Stomach (tissue), 9 donors: ENCODE results near the gene PRSS27. TPM values are rescaled to one million over a fixed set of nuclear protein-coding genes. Genes with fewer than 3 reads are reported as not detected.
A peak's percentile ranks its signal among the peaks of the same experiment; 100 is the strongest.

Experiments used
- DNase-seq, 2 donors: peaks; one replicate each; pipeline versions ENCODE4 v3.0.0 to v3.0.0-alpha.2; 2013 to 2019
- H3K27ac ChIP-seq, 5 donors: fragments of 200-600 bp in 4 of 5; sonication (generic) in 4 of 5; one replicate each; pipeline ENCODE4 v1.5.1; 2013 to 2019; ENCODE audit warnings: mild to moderate bottlenecking in 1 of 5, moderate library complexity in 1 of 5
- H3K27me3 ChIP-seq, 3 donors: fragments of 200-600 bp; sonication (generic); one replicate each; pipeline ENCODE4 v1.5.1; 2017 to 2019; ENCODE audit warnings: mixed run types in 1 of 3
- H3K36me3 ChIP-seq, 4 donors: fragments of 200-600 bp; sonication (generic); 1 replicate in 3 of 4; 2 replicates in 1 of 4; pipeline ENCODE4 v1.5.1; 2016 to 2019
- H3K4me1 ChIP-seq, 4 donors: fragments of 200-600 bp; sonication (generic); one replicate each; pipeline ENCODE4 v1.5.1; 2016 to 2019
- H3K4me3 ChIP-seq, 4 donors: fragments of 200-600 bp; sonication (generic) in 3 of 4; one replicate each; pipeline ENCODE4 v1.5.1; 2016 to 2019; ENCODE audit warnings: mild to moderate bottlenecking in 1 of 4
- H3K9me3 ChIP-seq, 4 donors: fragments of 200-600 bp; sonication (generic); one replicate each; pipeline ENCODE4 v1.5.1; 2016 to 2019
- CTCF ChIP-seq, 7 experiments: fragments of 450-650 bp in 4 of 7; fragments of 200-600 bp in 3 of 7; sonication (generic) in 3 of 7; IDR thresholded peaks; one replicate each; pipeline ENCODE4 v1.5.1; 2016 to 2019; ENCODE audit warnings: antibody characterized with exemption in 7 of 7, control low read depth in 2 of 7, mild to moderate bottlenecking in 1 of 7
- EP300 ChIP-seq: sonication (generic); formaldehyde crosslinking; IDR thresholded peaks from one replicate; pipeline ENCODE4 v1.6.1; 2017; ENCODE audit warnings: antibody characterized with exemption
- POLR2A ChIP-seq, 4 donors: fragments of 450-650 bp; IDR thresholded peaks; one replicate each; pipeline ENCODE4 v1.6.1; 2016; ENCODE audit warnings: antibody characterized with exemption in 4 of 4, control low read depth in 2 of 4, mild to moderate bottlenecking in 1 of 4, moderate library complexity in 1 of 4
- POLR2AphosphoS5 ChIP-seq, 3 donors: sonication (generic); formaldehyde crosslinking; IDR thresholded peaks; one replicate each; pipeline ENCODE4 v1.6.1; 2016; ENCODE audit warnings: antibody characterized with exemption in 3 of 3
- WGBS, 5 donors: extraction: QIAGEN DNeasy Blood & Tissue Kit in 3 of 5; methylation state at CpG; one replicate each; pipeline versions ENCODE4 v1.1.5 to v1.1.7; 2013 to 2018; 5-methylcytosine and 5-hydroxymethylcytosine counted together
- intact Hi-C: fragments of 100-400 bp; cut with DNase I; formaldehyde crosslinking; loops from one replicate; pipeline ENCODE4 v1.15.1; 2023; ENCODE audit warnings: low total_unique reads
- polyA plus RNA-seq, 3 donors: library from polyadenylated mRNA; stranded (reverse); fragments of 200-250 nt; gene quantifications; one replicate each; pipeline ENCODE4 v1.2.3, GENCODE V29; 2013
- total RNA-seq, 5 donors: library from RNA; depleted of rRNA; stranded (reverse); fragments of >200 nt; gene quantifications; one replicate each; pipeline versions ENCODE4 v1.1.0 to v1.2.3, GENCODE V29; 2014 to 2016
- donor health status: healthy with polysubstance abuse.
- donor health status: Bipolar disorder and iron deficiency.
- donor health status: healthy.

Gene PRSS27
- total and polyA plus RNA-seq, 8 donors: 0.50 to 74.4 (median 0.66) TPM; not detected in 4

DNA sequence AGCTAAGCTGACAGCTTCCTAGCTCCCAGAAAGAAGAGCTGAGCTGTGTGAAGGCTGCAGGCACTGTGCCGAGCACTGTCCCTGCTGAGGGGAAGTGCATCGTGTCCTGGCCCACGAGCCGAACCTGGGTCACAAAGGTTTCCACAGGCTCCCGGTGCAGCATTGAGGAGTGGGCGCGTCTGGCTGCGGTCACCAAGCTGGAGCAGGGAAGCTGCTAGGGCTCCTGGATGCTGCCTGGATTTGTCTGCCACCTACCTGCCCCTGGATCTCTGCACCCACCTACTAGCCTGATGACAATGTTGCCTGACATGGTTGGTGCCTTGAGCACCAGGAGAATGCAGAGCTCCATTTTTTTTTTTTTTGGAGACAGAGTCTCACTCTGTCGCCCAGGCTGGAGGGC is 25.9 kb upstream of the PRSS27 start:
- intact Hi-C loops: no loop called here
- DNase-seq: no peak
- Histone ChIP-seq H3K9me3 (no peaks in the 10 kb centered on the region), H3K4me3 (no peak overlapping the region), H3K27me3 (peaks cover 0 to 9% (median 0%) of the 10 kb centered on the region in 3 donors), H3K4me1 (peaks cover 0 to 3% (median 0%) of the 10 kb centered on the region in 4 donors), H3K36me3 (no peaks in the 10 kb centered on the region), H3K27ac (no peak overlapping the region)
- no peak for TF ChIP-seq POLR2AphosphoS5 (IDR thresholded peaks at IDR 0.05)
- no peak for TF ChIP-seq CTCF (IDR thresholded peaks at IDR 0.05)
- TF ChIP-seq POLR2A (IDR thresholded peaks at IDR 0.05): no peak
- no peak for TF ChIP-seq EP300
- 81 to 91% (median 88%) methylated on average over 9 of the region's 9 CpGs for WGBS, 5 donors

DNA sequence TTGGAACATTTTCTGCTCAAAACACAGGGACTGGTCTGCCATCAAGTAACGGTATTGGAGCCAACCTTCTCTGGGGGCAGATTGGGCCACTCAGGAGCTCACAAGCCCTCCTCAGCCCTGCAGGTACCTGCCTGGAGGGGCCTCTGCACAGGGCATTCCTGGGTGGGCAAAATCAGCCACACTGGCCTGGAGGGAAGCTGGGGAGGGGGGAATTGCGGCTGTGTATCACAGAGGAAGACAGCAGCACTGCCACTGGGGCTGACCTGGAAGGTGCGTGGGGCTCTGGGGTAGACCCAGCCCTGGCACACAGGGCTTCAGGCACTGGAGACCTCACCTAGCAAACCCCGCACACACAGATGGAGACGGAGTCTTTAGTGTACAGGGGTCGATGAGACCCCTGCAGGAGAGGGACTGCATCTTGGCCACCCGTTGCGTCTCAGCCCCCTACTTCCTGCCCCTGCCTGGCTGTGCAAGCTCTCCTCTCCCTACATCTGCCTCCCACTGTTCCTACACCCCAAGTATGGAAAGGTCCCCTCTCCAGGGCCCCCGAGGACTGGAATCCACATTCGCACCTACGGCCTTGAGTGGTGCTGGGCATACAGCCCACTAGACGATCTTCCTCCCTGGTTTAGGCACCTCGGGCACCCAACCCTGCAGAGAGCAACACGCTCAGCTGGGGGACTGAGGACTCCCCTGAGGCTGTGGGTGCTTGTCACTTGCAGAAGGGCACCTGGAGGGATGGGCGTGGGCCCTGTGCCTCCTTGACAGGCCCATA is 25.3 kb upstream of the PRSS27 start:
- DNase-seq: peak in 1 of 2 donors; percentile 1
- H3K27me3 ChIP-seq: peaks cover 0 to 16% (median 0%) of the 10 kb centered on the region in 3 donors

GRCh38 chr16:2744711-2745110 is 24.7 kb upstream of the PRSS27 start:
- no peak for TF ChIP-seq POLR2A (IDR thresholded peaks at IDR 0.05)
- no peak for TF ChIP-seq POLR2AphosphoS5 (IDR thresholded peaks at IDR 0.05)
- no peak for TF ChIP-seq EP300
- no peak for TF ChIP-seq CTCF (IDR thresholded peaks at IDR 0.05)
- H3K4me1 ChIP-seq: no peaks in the 10 kb centered on the region
- H3K27ac ChIP-seq: no peak overlapping the region
- peak in 1 of 2 donors; percentile 1 for DNase-seq
- intact Hi-C loops: no loop called here
- H3K9me3 ChIP-seq: no peaks in the 10 kb centered on the region
- 81 to 93% (median 87%) methylated on average over 6 of the region's 6 CpGs for WGBS, 5 donors
- H3K36me3 ChIP-seq: no peaks in the 10 kb centered on the region
- H3K4me3 ChIP-seq: no peak overlapping the region
- H3K27me3 ChIP-seq: peaks cover 0 to 22% (median 0%) of the 10 kb centered on the region in 3 donors

More for the DNA sequence above, 25.3 kb upstream of the PRSS27 start:
- 70 to 83% (median 79%) methylated on average over 8 to 15 of the region's 15 CpGs for WGBS, 5 donors
- no peak for TF ChIP-seq POLR2AphosphoS5 (IDR thresholded peaks at IDR 0.05)
- TF ChIP-seq POLR2A (IDR thresholded peaks at IDR 0.05): no peak
- no peak for TF ChIP-seq CTCF (IDR thresholded peaks at IDR 0.05)
- TF ChIP-seq EP300: no peak
- intact Hi-C loops: no loop called here
- H3K9me3 ChIP-seq: no peaks in the 10 kb centered on the region
- H3K4me1 ChIP-seq: no peaks in the 10 kb centered on the region
- no peaks in the 10 kb centered on the region for H3K36me3 ChIP-seq
- no peak overlapping the region for H3K27ac ChIP-seq
- H3K4me3 ChIP-seq: no peak overlapping the region

- peak in 1 of 2 donors; percentile 0 for DNase-seq
- no peak overlapping the region for H3K27ac ChIP-seq
- WGBS, 5 donors: 82 to 92% (median 84%) methylated on average over 15 to 19 of the region's 19 CpGs
Observed at GRCh38 chr16:2743007-2743810, 23.2 kb upstream of the PRSS27 start.

More at GRCh38 chr16:2743007-2743810, 23.2 kb upstream of the PRSS27 start:
- no peak for TF ChIP-seq POLR2AphosphoS5 (IDR thresholded peaks at IDR 0.05)
- TF ChIP-seq POLR2A (IDR thresholded peaks at IDR 0.05): no peak
- TF ChIP-seq CTCF (IDR thresholded peaks at IDR 0.05): no peak
- TF ChIP-seq EP300: no peak
- H3K4me3 ChIP-seq: no peak overlapping the region
- intact Hi-C loops: no loop called here
- no peaks in the 10 kb centered on the region for H3K9me3 ChIP-seq
- H3K27me3 ChIP-seq: peaks cover 0 to 37% (median 0%) of the 10 kb centered on the region in 3 donors
- H3K4me1 ChIP-seq: no peaks in the 10 kb centered on the region
- H3K36me3 ChIP-seq: no peaks in the 10 kb centered on the region
